ENCODE data around the gene MELK.

Gene MELK

DNA sequence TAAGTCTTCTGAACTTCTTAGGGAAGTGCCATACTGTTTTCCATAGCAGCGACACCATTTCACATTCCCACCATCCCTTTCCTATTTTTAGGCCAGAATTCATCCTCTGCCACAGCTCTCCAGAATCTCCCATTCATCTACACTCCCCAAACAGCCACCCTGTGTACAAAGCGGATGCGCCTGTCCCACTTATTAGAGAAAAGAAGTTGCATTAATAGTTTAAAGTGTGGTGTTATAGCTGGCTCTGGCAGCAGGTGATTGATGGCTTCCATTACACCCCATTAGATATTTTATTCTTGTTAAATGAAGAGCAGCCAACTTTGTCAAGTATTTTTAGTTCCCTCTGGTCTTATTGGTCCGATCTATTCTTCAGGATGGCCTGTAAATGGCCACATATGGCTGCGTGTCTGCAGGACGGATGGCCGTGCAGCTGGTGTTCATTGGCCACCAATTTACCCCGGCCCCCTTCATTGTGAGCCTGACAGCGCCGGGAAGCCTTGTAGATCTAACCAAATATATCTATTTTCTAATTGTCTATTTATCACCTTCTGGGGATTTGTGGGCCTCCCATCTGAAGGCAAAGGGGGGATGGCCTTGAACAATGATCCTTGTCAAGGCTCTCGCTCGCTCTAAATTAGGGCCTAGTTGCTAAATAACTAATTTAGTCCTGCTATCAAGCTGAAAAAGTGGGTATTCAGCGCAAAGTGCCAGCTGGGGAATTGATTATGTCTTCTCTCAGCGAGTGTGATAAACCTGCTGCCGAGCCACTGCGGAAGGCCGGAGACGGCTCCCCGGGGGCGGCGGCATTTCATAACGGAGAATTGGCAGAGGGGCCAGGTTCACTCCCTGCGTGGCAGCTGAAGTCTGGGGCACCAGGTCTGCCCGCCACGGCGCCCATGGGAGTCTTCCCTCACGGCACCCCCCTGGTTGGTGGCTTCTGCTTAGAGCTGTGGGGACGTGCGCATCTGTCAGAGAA lies 141.1 kb downstream of the MELK start:
- in situ Hi-C loops (cut with MboI; ENCODE audit: low sequenced_read_pairs), result no loop called here
- Histone ChIP-seq H3K9me3 (no peaks in the 10 kb centered on the region; the same call in 1 of the 2 replicates), H3K4me1 (no peaks in the 10 kb centered on the region), H3K36me3 (replicated peaks) (no peaks in the 10 kb centered on the region), H3K4me3 (no peak overlapping the region), H3K27me3 (ENCODE audit: low read depth) (no peaks in the 10 kb centered on the region)
- no peak for DNase-seq (ENCODE audit: low spot score in 2 of 2)

DNA sequence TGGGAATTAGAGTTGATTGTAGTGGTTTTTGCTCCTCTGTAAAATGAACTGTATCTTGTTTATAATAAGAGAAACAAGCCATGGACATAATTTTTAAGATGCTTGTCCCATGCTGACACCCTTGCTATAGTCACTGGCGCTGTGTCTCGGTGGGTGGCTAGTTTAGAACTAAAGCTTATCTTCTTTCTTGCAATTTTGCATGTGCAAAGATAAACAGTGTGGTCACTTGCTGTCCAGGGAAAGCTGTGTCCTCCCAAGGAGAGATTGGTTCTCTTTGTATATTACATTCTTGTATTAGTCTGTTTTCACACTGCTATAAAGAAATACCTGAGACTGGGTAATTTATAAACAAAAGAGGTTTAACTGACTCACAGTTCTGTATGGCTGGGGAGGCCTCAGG lies 143.8 kb downstream of the MELK start:
- DNase-seq (ENCODE audit: low spot score in 2 of 2), result no peak
- Histone ChIP-seq H3K9me3 (no peaks in the 10 kb centered on the region; the same call in 1 of the 2 replicates), H3K4me3 (no peak overlapping the region), H3K27me3 (ENCODE audit: low read depth) (no peaks in the 10 kb centered on the region), H3K4me1 (no peaks in the 10 kb centered on the region), H3K36me3 (replicated peaks) (no peaks in the 10 kb centered on the region)
- in situ Hi-C loops (cut with MboI; ENCODE audit: low sequenced_read_pairs), result no loop called here

DNA sequence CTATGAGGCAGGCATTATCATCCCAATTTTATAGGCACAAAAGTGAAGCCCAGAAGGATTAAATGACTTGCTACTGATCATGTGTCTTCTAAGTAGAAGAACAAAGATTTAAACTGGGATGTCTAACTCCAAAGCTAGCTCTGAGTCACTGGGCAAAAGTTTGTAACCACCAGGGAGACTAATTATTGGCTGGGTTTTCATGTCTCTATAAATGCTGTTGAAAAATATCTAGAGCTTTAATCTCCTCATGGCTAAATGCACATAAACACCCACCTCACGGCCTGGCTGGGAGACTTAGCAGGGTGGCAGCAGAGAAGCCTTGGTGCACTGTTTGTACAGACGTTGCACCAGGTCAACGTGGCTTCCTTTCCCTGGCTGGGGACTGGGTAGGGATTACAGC lies 144.6 kb downstream of the MELK start:
- in situ Hi-C loops (cut with MboI; ENCODE audit: low sequenced_read_pairs), result no loop called here
- Histone ChIP-seq H3K9me3 (no peaks in the 10 kb centered on the region; the same call in 1 of the 2 replicates), H3K27me3 (ENCODE audit: low read depth) (no peaks in the 10 kb centered on the region), H3K4me3 (no peak overlapping the region), H3K4me1 (no peaks in the 10 kb centered on the region), H3K36me3 (replicated peaks) (no peaks in the 10 kb centered on the region)
- no peak for DNase-seq (ENCODE audit: low spot score in 2 of 2)

DNA sequence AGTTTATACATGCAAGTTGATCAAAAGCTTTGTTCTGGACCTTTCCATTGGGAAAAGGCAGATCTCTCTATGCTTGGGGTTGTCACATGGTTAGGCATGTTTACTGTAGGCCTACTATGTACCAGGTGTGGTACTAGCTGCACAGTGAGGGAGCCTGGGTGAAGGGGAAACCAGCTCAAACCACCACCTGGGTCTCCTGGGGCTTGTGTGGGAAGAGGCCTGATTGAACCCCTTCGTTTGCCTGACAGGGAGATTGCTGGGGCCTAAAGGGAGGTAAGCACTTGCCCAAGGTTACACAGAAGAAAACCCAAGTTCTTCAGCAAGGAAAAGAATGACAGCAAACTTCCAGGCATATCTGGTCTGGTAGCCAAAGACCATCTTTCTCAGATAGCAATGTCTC lies 145.9 kb downstream of the MELK start:
- in situ Hi-C loops (cut with MboI; ENCODE audit: low sequenced_read_pairs), result no loop called here

DNA sequence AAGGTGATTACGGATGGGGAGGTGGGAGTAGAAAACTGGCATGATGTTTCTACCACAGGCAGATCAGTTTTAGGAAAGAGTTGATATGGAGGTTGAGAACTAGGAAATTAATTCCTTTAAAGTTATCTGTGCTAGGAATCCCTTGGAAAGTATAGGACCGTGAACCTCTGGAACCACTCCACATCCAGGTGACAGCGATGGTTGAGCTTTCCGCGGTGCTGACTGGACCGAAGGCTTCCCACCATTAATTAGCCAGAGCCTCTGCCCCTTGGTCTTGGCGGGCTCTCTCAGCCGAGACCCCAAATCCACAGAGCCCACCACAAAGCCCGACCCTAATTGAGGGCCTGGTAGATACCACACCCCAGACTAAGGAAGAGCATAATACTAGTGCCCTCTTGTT lies 147.3 kb downstream of the MELK start:
- Histone ChIP-seq H3K4me3 (no peak overlapping the region), H3K36me3 (replicated peaks) (no peaks in the 10 kb centered on the region), H3K27me3 (ENCODE audit: low read depth) (no peaks in the 10 kb centered on the region; the same call in 1 of the 2 replicates), H3K9me3 (no peaks in the 10 kb centered on the region; the same call in 1 of the 2 replicates), H3K4me1 (no peaks in the 10 kb centered on the region)
- no peak for DNase-seq (ENCODE audit: low spot score in 2 of 2)
- in situ Hi-C loops (cut with MboI; ENCODE audit: low sequenced_read_pairs), result no loop called here

More for the DNA sequence above, 145.9 kb downstream of the MELK start:
- no peaks in the 10 kb centered on the region; the same call in 1 of the 2 replicates for H3K27me3 ChIP-seq (ENCODE audit: low read depth)
- H3K36me3 ChIP-seq (replicated peaks), result no peaks in the 10 kb centered on the region
- H3K4me1 ChIP-seq, result no peaks in the 10 kb centered on the region
- H3K9me3 ChIP-seq, result no peaks in the 10 kb centered on the region; the same call in 1 of the 2 replicates
- no peak overlapping the region for H3K4me3 ChIP-seq
- no peak for DNase-seq (ENCODE audit: low spot score in 2 of 2)

DNA sequence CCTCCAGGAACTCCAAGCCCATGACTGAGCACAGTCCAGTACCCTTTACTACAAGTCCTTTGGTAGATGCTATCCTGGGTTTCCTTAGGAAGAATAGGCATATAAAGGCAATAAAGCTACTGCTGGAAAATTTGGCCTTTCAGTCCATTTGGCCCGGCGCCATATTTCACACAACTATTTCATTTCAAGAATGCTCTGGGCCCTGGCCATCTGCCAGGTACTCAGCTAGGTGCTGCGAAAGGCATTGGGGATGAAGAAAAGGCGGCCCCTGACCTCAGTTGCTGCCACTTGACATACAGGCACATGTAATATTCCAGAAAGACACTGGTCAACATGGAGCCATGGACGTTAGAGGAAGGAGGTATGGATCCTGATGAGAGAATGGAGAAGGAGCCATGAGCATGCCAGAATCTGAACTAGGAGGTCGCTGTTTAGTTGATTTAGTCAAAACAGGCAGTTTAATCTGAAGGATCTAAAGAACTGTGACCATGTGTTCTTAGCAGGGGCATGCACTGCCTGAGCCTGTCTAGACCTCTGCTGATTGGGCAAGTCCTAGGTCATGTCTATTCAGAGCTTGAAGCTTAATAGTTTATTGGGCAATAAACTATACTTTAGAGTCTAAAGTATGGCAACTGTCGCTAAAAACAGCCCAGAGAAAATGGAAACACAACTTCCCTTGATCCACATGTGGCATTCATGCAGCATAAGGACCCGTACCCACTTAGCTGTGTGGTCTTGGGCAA lies 149.3 kb downstream of the MELK start:
- Histone ChIP-seq H3K36me3 (replicated peaks) (no peaks in the 10 kb centered on the region), H3K27me3 (ENCODE audit: low read depth) (no peaks in the 10 kb centered on the region; the same call in 1 of the 2 replicates), H3K9me3 (no peaks in the 10 kb centered on the region; the same call in 1 of the 2 replicates), H3K4me1 (no peaks in the 10 kb centered on the region), H3K4me3 (no peak overlapping the region)
- in situ Hi-C loops (cut with MboI; ENCODE audit: low sequenced_read_pairs), result no loop called here
- DNase-seq (ENCODE audit: low spot score in 2 of 2), result peak in 1 of 2 experiments; percentile 35

DNA sequence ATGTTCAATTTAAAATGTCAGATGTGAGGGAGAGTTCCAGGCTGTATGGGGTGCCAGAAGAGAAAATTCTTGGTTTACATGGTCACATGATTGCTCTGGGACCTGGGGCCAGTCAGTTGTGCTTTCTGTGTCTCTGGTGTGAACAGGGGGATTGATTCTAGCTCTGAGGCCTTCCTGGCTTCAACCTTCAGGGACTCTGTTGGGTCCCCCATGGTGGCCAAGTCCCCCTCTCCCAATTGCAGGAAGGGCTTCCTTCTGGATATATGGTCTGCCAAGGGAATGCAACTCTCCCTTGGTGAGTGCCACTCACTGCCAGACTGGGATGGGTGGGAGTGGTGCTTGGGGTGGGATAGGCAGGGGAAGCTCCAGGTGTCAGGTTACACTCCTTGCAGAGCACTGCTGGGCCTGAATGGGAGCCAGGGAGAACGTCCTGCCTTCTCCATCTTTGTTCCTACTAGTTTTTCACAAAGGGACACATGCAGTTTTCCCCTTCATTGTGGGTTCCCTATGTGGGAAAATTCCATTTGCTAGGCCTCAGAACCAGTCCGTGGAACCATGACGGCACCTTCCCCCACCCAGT lies 153.2 kb downstream of the MELK start:
- Histone ChIP-seq H3K27me3 (ENCODE audit: low read depth) (no peaks in the 10 kb centered on the region; the same call in 1 of the 2 replicates), H3K36me3 (replicated peaks) (no peaks in the 10 kb centered on the region), H3K4me3 (no peak overlapping the region), H3K9me3 (no peaks in the 10 kb centered on the region), H3K4me1 (no peaks in the 10 kb centered on the region)
- peak; percentile 8 to 23 for DNase-seq (ENCODE audit: low spot score in 2 of 2)
- in situ Hi-C loops (cut with MboI; ENCODE audit: low sequenced_read_pairs), result no loop called here
